SK-N-SH (cell line): Measurements from ENCODE around the gene PMVK. TPM values are rescaled to one million over a fixed set of nuclear protein-coding genes. Genes with fewer than 3 reads are reported as not detected.

Experiments
- CTCF ChIA-PET: fragments of 300-600, 350-600 bp; formaldehyde crosslinking; extraction: SDS; loops from one replicate; lab custom pipeline; 2021; lab: Yijun Ruan, JAX
- POLR2A ChIA-PET: fragments of 350-600 bp; sonication (Branson Sonifier 250); formaldehyde crosslinking; extraction: SDS; loops from one replicate; lab custom pipeline; 2020; ENCODE audit warnings: antibody characterized with exemption, inconsistent platforms; lab: Yijun Ruan, JAX
- DNase-seq: peaks from one replicate; pipeline ENCODE4 v3.0.0; 2012
- H2AFZ ChIP-seq: fragments of 200-600 bp; sonication (generic); 2 replicates; pipeline ENCODE4 v1.8.1; 2016; ENCODE audit warnings: antibody characterized with exemption, mild to moderate bottlenecking, low read depth
- H3F3A ChIP-seq: fragments of 200-600 bp; sonication (generic); replicated peaks from 2 replicates; pipeline ENCODE3; 2016; ENCODE audit warnings: antibody characterized with exemption, mild to moderate bottlenecking; ENCODE audit not compliant: insufficient read depth
- H3K27ac ChIP-seq, 2 experiments: fragments of 200-500 bp in 1 of 2; fragments of 200-600 bp in 1 of 2; sonication (Bioruptor generic) in 1 of 2; sonication (generic), shearing (Covaris generic) in 1 of 2; 2 replicates each; pipeline versions ENCODE4 v1.5.1 to v1.6.1; 2014 to 2016; ENCODE audit warnings: low read depth in 2 of 2, inconsistent platforms in 1 of 2, low read length in 1 of 2, mild to moderate bottlenecking in 1 of 2, mixed read lengths in 1 of 2
- H3K27me3 ChIP-seq: fragments of 200-600 bp; sonication (generic), shearing (Covaris generic); 2 replicates; pipeline ENCODE4 v1.6.1; 2016; ENCODE audit warnings: mixed run types; ENCODE audit not compliant: insufficient read depth
- H3K36me3 ChIP-seq, 2 experiments: fragments of 200-500 bp in 1 of 2; fragments of 200-600 bp in 1 of 2; sonication (Bioruptor generic) in 1 of 2; sonication (generic) in 1 of 2; replicated peaks in 1 of 2; 2 replicates each; pipeline versions ENCODE3 to v1.5.1; 2014 to 2016; ENCODE audit warnings: low read length in 1 of 2, mild to moderate bottlenecking in 1 of 2; ENCODE audit not compliant: insufficient read depth in 2 of 2, control insufficient read depth in 1 of 2
- H3K4me1 ChIP-seq, 2 experiments: fragments of 200-500 bp in 1 of 2; fragments of 200-600 bp in 1 of 2; sonication (Bioruptor generic) in 1 of 2; sonication (generic), shearing (Covaris generic) in 1 of 2; 2 replicates each; pipeline versions ENCODE4 v1.5.1 to v1.6.1; 2014 to 2016; ENCODE audit warnings: low read depth in 1 of 2, low read length in 1 of 2, mixed run types in 1 of 2; ENCODE audit not compliant: insufficient read depth in 2 of 2, control insufficient read depth in 1 of 2
- H3K4me2 ChIP-seq: fragments of 200-600 bp; sonication (generic), shearing (Covaris generic); 2 replicates; pipeline ENCODE4 v1.6.1; 2017; ENCODE audit warnings: mixed run types
- H3K4me3 ChIP-seq, 2 experiments: fragments of 200-500 bp in 1 of 2; fragments of 200-600 bp in 1 of 2; sonication (Bioruptor generic) in 1 of 2; sonication (generic), shearing (Covaris generic) in 1 of 2; 2 replicates each; pipeline versions ENCODE4 v1.5.1 to v1.8.1; 2014 to 2016; ENCODE audit warnings: low read depth in 2 of 2, inconsistent platforms in 1 of 2, low read length in 1 of 2, mild to moderate bottlenecking in 1 of 2, mixed read lengths in 1 of 2, moderate library complexity in 1 of 2
- H3K79me2 ChIP-seq: fragments of 200-600 bp; sonication (generic); 2 replicates; pipeline ENCODE4 v1.8.1; 2017; ENCODE audit warnings: mild to moderate bottlenecking; ENCODE audit not compliant: insufficient read depth
- H3K9ac ChIP-seq: fragments of 200-600 bp; sonication (generic); 2 replicates; pipeline ENCODE4 v1.6.1; 2017; ENCODE audit warnings: mixed run types
- H3K9me2 ChIP-seq: fragments of 200-600 bp; sonication (generic); 2 replicates; pipeline ENCODE4 v1.6.1; 2017; ENCODE audit warnings: mixed run types
- H3K9me3 ChIP-seq: fragments of 200-600 bp; sonication (generic); 2 replicates; pipeline ENCODE4 v1.6.1; 2017; ENCODE audit warnings: mixed run types, mild to moderate bottlenecking, moderate library complexity
- H4K20me1 ChIP-seq: fragments of 200-600 bp; sonication (generic); 2 replicates; pipeline ENCODE4 v1.6.1; 2017; ENCODE audit warnings: mild to moderate bottlenecking, mixed run types; ENCODE audit not compliant: insufficient read depth
- CHD2 ChIP-seq: fragments of 150-350 bp; IDR thresholded peaks from 2 replicates; pipeline ENCODE4 v1.6.1; 2018; ENCODE audit warnings: low read length; ENCODE audit not compliant: partially characterized antibody
- ELF1 ChIP-seq: IDR thresholded peaks from 2 replicates; pipeline ENCODE4 v1.4.0; 2012
- EP300 ChIP-seq, 2 experiments: IDR thresholded peaks; 2 replicates each; pipeline versions ENCODE4 v1.4.0 to v1.6.1; 2012; ENCODE audit warnings: borderline replicate concordance in 1 of 2, low read depth in 1 of 2, low read length in 1 of 2
- EZH2phosphoT487 ChIP-seq: fragments of 200-600 bp; sonication (generic); IDR thresholded peaks from 2 replicates; pipeline ENCODE4 v1.6.1; 2017; ENCODE audit warnings: low read depth, mixed run types, mild to moderate bottlenecking, antibody characterized with exemption, moderate library complexity, borderline replicate concordance
- FOSL2 ChIP-seq: IDR thresholded peaks from 2 replicates; pipeline ENCODE4 v1.4.0; 2012; ENCODE audit warnings: low read depth, mild to moderate bottlenecking, moderate library complexity, borderline replicate concordance
- FOXJ3 ChIP-seq: sonication (generic); formaldehyde crosslinking; IDR thresholded peaks from 2 replicates; pipeline ENCODE4 v1.5.1; 2020; ENCODE audit warnings: mild to moderate bottlenecking, missing genetic modification reagents
- FOXM1 ChIP-seq: IDR thresholded peaks from 2 replicates; pipeline ENCODE4 v1.4.0; 2012; ENCODE audit warnings: low read depth, mild to moderate bottlenecking
- JUND ChIP-seq: IDR thresholded peaks from 2 replicates; pipeline ENCODE4 v1.4.0; 2012
- MXI1 ChIP-seq: IDR thresholded peaks from 2 replicates; pipeline ENCODE4 v1.6.1; 2012; ENCODE audit warnings: mild to moderate bottlenecking, low read depth, low read length, improper control_type of control experiment
- NFIC ChIP-seq: IDR thresholded peaks from 2 replicates; pipeline ENCODE4 v1.4.0; 2012; ENCODE audit warnings: borderline replicate concordance
- NRF1 ChIP-seq: IDR thresholded peaks from 2 replicates; pipeline ENCODE4 v1.6.1; 2012; ENCODE audit warnings: low read depth, mild to moderate bottlenecking, low read length
- SIN3A ChIP-seq: IDR thresholded peaks from 2 replicates; pipeline ENCODE4 v1.6.1; 2012; ENCODE audit warnings: low read depth, mild to moderate bottlenecking, low read length, moderate library complexity, borderline replicate concordance
- SMC3 ChIP-seq: IDR thresholded peaks from 2 replicates; pipeline ENCODE4 v1.6.1; 2012; ENCODE audit warnings: low read depth, low read length, improper control_type of control experiment
- WGBS: methylation state at CpG from one replicate; pipeline ENCODE4 v1.1.6; 2017; ENCODE audit warnings: low lambda C conversion rate; 5-methylcytosine and 5-hydroxymethylcytosine counted together
- polyA plus RNA-seq, 3 experiments: library from polyadenylated mRNA; depleted of rRNA; stranded (reverse); fragments of >200 nt; gene quantifications; 2 replicates each; pipeline ENCODE4 v1.2.3, GENCODE V29; 2012
- TF ChIP-seq, protein P1 (sequence below): fragments of 200-600 bp; sonication (generic); IDR thresholded peaks from 2 replicates; pipeline ENCODE4 v1.6.1; 2017; ENCODE audit warnings: antibody characterized with exemption, mild to moderate bottlenecking, moderate library complexity
- TF ChIP-seq, protein P2 (sequence below): IDR thresholded peaks from 2 replicates; pipeline ENCODE4 v1.4.0; 2012; ENCODE audit warnings: low read depth, borderline replicate concordance
- TF ChIP-seq, protein P3 (sequence below): IDR thresholded peaks from 2 replicates; pipeline ENCODE4 v1.4.0; 2012; ENCODE audit warnings: low read depth, borderline replicate concordance
- TF ChIP-seq, protein P4 (sequence below): IDR thresholded peaks from 2 replicates; pipeline ENCODE4 v1.4.0; 2012; ENCODE audit warnings: low read depth
- TF ChIP-seq, protein P5 (sequence below): fragments of 150-350 bp; IDR thresholded peaks from 2 replicates; pipeline ENCODE4 v1.6.1; 2016; ENCODE audit warnings: mild to moderate bottlenecking, low read depth, low read length

PMVK gene
- polyA plus RNA-seq, 1 of the 3 experiments (the other 2 are of a cell fraction): 59.6 TPM

DNA sequence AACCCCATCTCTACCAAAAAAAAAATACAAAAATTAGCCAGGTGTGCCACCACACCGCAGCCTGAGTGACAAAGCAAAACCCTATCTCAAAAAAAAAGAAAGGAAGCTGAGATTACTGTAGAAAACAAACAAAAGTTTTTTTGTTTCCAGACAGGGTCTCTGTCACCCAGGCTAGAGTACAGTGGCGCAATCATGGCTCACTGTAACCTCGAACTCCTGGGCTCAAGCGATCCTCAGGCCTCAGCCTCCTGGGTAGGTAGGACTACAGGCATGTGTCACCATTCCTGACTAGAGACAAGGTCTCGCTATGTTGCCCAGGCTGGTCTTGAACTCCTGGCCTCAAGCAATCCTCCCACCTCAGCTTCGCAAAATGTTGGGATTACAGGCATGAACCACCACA is 27.8 kb upstream of the PMVK start:
- peaks cover 8 to 58% of the 10 kb centered on the region in 2 experiments; a peak in 3 of 4 replicates for H3K4me1 ChIP-seq
- peaks cover 27% of the 10 kb centered on the region for H3F3A ChIP-seq
- no peak for DNase-seq
- TF ChIP-seq, protein P1, sequence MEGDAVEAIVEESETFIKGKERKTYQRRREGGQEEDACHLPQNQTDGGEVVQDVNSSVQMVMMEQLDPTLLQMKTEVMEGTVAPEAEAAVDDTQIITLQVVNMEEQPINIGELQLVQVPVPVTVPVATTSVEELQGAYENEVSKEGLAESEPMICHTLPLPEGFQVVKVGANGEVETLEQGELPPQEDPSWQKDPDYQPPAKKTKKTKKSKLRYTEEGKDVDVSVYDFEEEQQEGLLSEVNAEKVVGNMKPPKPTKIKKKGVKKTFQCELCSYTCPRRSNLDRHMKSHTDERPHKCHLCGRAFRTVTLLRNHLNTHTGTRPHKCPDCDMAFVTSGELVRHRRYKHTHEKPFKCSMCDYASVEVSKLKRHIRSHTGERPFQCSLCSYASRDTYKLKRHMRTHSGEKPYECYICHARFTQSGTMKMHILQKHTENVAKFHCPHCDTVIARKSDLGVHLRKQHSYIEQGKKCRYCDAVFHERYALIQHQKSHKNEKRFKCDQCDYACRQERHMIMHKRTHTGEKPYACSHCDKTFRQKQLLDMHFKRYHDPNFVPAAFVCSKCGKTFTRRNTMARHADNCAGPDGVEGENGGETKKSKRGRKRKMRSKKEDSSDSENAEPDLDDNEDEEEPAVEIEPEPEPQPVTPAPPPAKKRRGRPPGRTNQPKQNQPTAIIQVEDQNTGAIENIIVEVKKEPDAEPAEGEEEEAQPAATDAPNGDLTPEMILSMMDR: no peak
- TF ChIP-seq, protein P2, sequence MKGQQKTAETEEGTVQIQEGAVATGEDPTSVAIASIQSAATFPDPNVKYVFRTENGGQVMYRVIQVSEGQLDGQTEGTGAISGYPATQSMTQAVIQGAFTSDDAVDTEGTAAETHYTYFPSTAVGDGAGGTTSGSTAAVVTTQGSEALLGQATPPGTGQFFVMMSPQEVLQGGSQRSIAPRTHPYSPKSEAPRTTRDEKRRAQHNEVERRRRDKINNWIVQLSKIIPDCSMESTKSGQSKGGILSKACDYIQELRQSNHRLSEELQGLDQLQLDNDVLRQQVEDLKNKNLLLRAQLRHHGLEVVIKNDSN: no peak
- TF ChIP-seq NRF1: no peak
- TF ChIP-seq EZH2phosphoT487: no peak
- TF ChIP-seq, protein P3, sequence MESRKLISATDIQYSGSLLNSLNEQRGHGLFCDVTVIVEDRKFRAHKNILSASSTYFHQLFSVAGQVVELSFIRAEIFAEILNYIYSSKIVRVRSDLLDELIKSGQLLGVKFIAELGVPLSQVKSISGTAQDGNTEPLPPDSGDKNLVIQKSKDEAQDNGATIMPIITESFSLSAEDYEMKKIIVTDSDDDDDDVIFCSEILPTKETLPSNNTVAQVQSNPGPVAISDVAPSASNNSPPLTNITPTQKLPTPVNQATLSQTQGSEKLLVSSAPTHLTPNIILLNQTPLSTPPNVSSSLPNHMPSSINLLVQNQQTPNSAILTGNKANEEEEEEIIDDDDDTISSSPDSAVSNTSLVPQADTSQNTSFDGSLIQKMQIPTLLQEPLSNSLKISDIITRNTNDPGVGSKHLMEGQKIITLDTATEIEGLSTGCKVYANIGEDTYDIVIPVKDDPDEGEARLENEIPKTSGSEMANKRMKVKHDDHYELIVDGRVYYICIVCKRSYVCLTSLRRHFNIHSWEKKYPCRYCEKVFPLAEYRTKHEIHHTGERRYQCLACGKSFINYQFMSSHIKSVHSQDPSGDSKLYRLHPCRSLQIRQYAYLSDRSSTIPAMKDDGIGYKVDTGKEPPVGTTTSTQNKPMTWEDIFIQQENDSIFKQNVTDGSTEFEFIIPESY: no peak
- TF ChIP-seq NFIC: no peak
- TF ChIP-seq MXI1: no peak
- no peak for TF ChIP-seq FOXJ3 (CRISPR knock-in tag)
- TF ChIP-seq, protein P4, sequence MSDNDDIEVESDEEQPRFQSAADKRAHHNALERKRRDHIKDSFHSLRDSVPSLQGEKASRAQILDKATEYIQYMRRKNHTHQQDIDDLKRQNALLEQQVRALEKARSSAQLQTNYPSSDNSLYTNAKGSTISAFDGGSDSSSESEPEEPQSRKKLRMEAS: no peak
- no peak for TF ChIP-seq JUND
- TF ChIP-seq CHD2: no peak
- no peak for TF ChIP-seq FOXM1
- TF ChIP-seq, protein P5, sequence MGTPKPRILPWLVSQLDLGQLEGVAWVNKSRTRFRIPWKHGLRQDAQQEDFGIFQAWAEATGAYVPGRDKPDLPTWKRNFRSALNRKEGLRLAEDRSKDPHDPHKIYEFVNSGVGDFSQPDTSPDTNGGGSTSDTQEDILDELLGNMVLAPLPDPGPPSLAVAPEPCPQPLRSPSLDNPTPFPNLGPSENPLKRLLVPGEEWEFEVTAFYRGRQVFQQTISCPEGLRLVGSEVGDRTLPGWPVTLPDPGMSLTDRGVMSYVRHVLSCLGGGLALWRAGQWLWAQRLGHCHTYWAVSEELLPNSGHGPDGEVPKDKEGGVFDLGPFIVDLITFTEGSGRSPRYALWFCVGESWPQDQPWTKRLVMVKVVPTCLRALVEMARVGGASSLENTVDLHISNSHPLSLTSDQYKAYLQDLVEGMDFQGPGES: no peak
- TF ChIP-seq ELF1: no peak
- TF ChIP-seq EP300 (IDR thresholded peaks at IDR 0.05; ENCODE audit: borderline replicate concordance in 1 of 2, low read depth in 1 of 2, low read length in 1 of 2): no peak
- TF ChIP-seq SMC3: no peak
- TF ChIP-seq FOSL2: no peak
- TF ChIP-seq SIN3A: no peak
- H3K4me3 ChIP-seq: no peak overlapping the region
- H3K79me2 ChIP-seq: peaks cover 76% of the 10 kb centered on the region
- H3K9me2 ChIP-seq: no peaks in the 10 kb centered on the region
- ChIA-PET CTCF (interaction anchor here (0.6 to 37.5 kb wide), 6 partner anchors 9 to 96 kb away, joined by 3 to 640 read pairs (median 4); partner anchors contain the start of genes CKS1B, LENEP and ZBTB7B), POLR2A (interaction anchor here (1.2 kb wide), 1 partner anchor 115 kb away, joined by 3 read pairs; the partner anchor contains the start of gene EFNA3)
- peaks cover 26% of the 10 kb centered on the region for H4K20me1 ChIP-seq
- no peak overlapping the region for H2AFZ ChIP-seq
- no peaks in the 10 kb centered on the region for H3K9me3 ChIP-seq
- WGBS: 86% methylated on average over 4 of the region's 6 CpGs
- H3K9ac ChIP-seq: no peak overlapping the region
- no peaks in the 10 kb centered on the region for H3K27me3 ChIP-seq
- no peak overlapping the region; a peak in 1 of 4 replicates for H3K27ac ChIP-seq
- H3K36me3 ChIP-seq: peaks cover 36 to 55% of the 10 kb centered on the region in 2 experiments
- H3K4me2 ChIP-seq: no peak overlapping the region
